Measurements from ENCODE around the gene ZNHIT2. TPM values are rescaled to one million over a fixed set of nuclear protein-coding genes. Genes with fewer than 3 reads are reported as not detected.

ZNHIT2 gene
- total RNA-seq, 1 donor from 2014 or later = 14.0 TPM

DNA sequence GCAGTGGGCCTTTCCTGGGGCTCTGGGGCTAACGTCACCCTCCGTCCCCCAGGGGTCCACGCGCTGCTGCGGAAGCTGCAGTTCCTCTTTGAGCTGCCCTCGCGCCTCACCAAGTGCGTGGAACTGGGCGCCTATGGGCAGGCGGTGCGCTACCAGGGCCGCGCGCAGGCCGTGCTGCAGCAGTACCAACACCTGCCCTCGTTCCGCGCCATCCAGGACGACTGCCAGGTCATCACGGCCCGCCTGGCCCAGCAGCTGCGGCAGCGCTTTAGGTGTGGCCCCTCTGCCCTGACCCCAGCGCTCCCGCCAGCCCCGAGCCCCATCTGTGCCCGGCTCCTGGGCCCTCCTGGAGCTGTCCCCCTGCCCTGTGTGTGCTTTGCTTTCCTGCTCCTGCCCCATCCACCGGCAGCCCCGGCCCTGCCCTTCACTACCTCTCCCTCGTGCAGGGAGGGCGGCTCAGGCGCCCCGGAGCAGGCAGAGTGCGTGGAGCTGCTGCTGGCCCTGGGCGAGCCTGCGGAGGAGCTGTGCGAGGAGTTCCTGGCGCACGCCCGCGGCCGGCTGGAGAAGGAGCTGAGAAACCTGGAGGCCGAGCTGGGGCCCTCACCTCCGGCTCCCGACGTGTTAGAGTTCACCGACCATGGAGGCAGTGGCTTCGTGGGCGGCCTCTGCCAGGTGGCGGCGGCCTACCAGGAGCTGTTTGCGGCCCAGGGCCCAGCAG, 9.6 kb downstream of the ZNHIT2 start:
- DNase-seq (ENCODE audit: extremely low read depth, low read depth, low spot score) = no peak

GRCh38 chr11:65107078-65107477, 10.4 kb downstream of the ZNHIT2 start:
- DNase-seq (ENCODE audit: extremely low read depth, low read depth, low spot score) = no peak

GRCh38 chr11:65104628-65105027, 12.9 kb downstream of the ZNHIT2 start:
- no peak for DNase-seq (ENCODE audit: extremely low read depth, low read depth, low spot score)

DNA sequence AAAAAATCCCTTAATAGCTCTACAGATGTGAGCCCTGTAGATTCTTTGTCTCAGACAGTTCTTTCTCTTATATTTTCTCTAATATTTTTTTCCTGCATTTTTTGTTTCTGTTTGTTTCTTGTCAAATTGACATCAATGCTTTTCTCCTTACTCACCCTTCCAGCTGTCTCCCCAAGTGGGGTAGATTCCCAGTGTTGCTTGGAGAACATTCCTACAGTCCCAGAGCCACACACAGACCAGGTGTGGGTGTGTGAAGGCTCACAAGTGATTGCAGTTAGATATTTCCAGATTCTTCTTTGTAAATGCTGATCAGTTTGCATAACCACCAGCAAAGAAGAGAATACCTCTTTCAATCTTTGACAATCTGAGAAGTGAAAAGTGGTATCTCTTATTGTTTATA, 14.0 kb downstream of the ZNHIT2 start:
- no peak for DNase-seq (ENCODE audit: extremely low read depth, low read depth, low spot score)

GRCh38 chr11:65102142-65103095, 15.1 kb downstream of the ZNHIT2 start:
- DNase-seq (ENCODE audit: extremely low read depth, low read depth, low spot score) = no peak

DNA sequence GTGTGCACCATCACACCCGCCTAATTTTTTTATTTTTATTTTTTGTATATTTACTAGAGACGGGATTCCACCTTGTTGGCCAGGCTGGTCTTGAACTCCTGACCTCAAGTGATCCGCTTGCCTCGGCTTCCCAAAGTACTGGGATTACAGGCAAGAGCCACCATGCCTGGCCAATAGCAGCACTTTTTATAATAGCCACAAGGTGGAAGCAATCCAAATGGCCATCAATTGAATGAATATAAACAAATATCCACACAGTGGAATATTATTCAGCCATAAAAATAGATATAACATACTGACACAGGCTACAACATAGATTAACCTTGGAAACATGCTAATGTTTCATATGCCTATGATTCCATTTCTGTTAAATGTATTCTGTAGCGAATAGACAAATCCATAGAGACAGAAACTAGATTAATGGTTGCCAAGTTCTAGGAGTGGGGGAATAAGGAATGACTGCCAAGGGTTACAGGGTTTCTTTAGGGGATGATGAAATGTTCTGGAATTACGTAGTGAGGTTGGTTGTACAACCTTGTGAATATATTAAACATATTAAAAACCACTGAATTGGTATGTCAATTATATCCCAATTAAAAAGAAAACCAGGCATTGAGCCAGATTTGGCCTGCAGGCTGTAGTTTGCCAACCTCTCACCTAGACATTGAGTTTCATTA, 16.7 kb downstream of the ZNHIT2 start:
- DNase-seq (ENCODE audit: extremely low read depth, low read depth, low spot score) = no peak

- no peak for DNase-seq (ENCODE audit: extremely low read depth, low read depth, low spot score)
These were observed 20.6 kb downstream of the ZNHIT2 start for GRCh38 chr11:65096926-65097325.

GRCh38 chr11:65095974-65096806, 21.3 kb downstream of the ZNHIT2 start, which contains the start of gene VPS51:
Gene VPS51 (plus strand): TSS chr11:65096214. CDS start chr11:65096251, 37 bp downstream.
- peak; percentile 42 for DNase-seq (ENCODE audit: extremely low read depth, low read depth, low spot score)

DNA sequence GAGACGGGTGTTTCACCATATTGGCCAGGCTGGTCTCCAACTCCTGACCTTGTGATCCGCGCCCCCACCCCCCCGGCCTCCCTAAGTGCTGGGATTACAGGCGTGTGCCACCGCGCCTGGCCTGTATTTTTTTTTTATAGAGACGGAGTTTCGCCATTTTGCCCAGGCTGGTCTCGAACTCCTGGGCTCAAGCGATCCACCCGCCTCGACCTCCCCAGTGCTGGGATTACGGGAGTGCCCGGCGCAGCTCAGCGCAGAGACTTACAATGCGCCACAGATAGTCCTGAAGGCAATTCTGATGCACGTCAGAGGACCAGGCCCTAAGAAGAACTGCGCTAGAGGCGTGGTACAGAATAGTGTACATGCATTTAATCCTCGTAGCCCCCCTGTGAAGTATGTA, 22.1 kb downstream of the ZNHIT2 start:
- DNase-seq (ENCODE audit: extremely low read depth, low read depth, low spot score) = no peak

DNA sequence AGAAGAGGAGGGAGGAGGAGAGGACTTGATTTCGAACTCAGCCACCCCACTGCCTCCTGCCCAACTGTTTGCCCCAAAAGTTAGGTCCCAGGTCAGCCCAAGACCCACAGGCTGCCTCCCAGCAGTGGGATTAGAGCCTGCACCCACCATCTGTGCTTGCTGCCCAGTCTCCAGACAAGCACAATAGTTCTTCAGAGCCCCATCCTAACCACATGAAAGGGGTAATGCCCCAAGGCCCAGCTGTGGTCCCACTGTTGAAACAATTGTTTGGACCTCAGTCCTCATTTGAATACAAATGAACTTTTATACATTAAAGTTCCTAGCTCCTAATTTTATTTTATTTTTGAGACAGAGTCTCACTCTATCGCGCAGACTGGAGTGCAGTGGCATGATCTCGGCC, 26.9 kb downstream of the ZNHIT2 start:
- DNase-seq (ENCODE audit: extremely low read depth, low read depth, low spot score) = no peak

DNA sequence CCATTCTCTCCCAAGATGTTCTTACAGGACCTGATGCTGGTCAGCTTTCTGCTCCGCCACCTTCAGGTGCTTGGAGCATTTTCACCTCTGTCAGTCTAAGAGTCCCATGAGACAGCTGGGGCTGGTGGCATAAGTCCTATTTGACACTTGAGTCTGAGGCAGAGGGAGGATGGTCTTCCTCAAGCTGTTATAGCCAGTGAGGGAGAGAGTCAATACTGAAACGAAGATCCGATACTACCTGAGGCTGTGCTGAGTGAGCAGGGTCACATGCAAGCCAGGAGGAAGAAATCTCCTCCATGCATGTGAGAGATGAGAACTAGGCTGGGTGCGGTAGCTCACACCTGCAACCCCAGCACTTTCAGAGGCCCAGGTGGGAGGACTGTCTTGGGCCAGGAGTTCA, 27.9 kb downstream of the ZNHIT2 start:
- no peak for DNase-seq (ENCODE audit: extremely low read depth, low read depth, low spot score)

DNA sequence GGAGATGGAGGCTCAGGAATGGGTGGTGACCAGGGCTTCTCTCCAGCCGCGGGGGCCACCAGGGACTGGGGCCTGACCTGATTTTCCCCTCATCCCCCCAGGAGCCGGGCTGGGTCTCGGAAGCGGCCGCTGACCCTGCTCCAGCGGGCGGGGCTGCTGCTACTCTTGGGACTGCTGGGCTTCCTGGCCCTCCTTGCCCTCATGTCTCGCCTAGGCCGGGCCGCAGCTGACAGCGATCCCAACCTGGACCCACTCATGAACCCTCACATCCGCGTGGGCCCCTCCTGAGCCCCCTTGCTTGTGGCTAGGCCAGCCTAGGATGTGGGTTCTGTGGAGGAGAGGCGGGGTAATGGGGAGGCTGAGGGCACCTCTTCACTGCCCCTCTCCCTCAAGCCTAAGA, 29.7 kb downstream of the ZNHIT2 start:
- DNase-seq (ENCODE audit: extremely low read depth, low read depth, low spot score) = no peak

DNA sequence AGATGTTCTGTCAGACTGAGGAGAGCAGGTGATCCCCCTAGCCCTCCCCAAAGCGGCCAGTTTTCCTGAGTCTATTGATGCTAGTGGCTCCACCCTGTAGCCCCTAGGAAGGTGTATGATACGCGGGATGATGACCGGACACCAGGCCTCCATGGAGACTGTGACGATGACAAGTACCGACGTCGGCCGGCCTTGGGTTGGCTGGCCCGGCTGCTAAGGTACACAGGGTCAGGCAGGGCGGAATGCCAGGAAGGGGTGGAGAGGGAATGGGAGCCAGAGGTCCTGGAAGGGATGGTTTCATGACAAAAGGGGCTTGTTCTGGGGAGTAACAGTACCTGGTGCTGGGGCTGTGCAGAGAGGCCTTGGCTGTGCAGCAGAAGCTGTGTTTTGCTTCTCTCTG, 30.3 kb downstream of the ZNHIT2 start:
- no peak for DNase-seq (ENCODE audit: extremely low read depth, low read depth, low spot score)

GRCh38 chr11:65086809-65087208, 30.7 kb downstream of the ZNHIT2 start:
- DNase-seq (ENCODE audit: extremely low read depth, low read depth, low spot score) = no peak

DNA sequence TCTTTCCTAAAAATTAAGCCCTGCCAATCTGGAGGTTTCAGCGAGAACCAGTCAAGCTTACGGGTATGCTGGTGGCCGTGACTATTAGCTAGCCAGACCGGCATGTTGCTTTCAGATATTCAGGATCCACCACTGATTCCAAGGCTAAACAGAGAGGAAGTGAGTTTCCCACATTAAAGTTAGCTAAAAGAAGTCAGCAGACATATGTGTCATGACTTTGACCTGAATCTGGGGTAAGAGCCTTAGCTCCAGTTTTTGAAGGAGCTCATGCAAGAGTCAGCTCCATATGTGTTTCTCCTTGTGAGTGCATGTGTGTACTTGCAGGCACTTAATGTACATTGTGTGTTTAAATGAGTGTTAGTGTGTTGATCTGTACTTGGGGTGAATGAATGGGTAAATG, 32.1 kb downstream of the ZNHIT2 start:
- DNase-seq (ENCODE audit: extremely low read depth, low read depth, low spot score) = no peak

- DNase-seq (ENCODE audit: extremely low read depth, low read depth, low spot score) = no peak
These were observed 32.7 kb downstream of the ZNHIT2 start for GRCh38 chr11:65084598-65085375.

DNA sequence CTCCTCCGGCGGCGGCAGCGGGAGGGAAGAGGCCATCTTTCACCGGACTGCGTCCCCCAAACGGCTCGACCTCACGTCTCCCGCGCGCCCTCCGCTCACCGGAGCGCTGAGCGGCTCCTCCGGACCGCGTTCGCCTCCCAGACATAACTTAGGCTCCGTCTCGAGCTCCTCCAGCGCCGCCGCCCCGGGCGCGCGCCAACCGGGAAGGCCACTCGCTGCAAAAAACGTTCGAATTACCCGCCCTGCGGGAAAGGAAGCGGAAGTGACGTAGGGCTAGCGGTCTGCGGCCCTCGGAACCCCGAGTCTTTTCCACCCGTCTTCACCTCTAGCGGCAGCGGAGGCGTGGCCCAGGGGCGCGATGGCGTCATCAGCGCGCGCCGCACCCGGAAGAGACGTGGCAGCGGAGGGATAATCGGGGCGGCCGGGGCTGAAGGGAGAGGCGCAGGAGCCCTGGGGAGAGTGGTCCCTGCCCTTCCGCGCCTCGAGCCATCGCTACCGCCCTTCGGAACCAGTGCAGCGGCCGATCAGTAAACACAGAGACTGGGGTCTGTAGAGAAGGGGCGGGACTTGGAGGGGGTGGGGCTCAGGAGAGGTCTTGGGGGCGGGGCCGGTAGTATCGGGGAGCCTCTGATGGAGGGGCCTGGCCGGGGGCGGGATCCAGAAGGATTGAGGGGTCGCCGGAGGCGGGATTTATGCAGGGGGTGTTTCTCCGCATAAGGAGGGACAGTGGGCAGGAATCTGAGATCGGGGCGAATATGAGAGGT, 33.5 kb downstream of the ZNHIT2 start, which contains the start of the genes CDCA5 and ZFPL1:
TSS of gene CDCA5 (minus strand) at position 207 of the 764 bp plus-strand sequence. CDS start at position 145, 62 bp downstream.
TSS of gene ZFPL1 (plus strand) at position 389 of the 764 bp plus-strand sequence. CDS start 477 bp downstream, outside the sequence.
- peak; percentile 39 for DNase-seq (ENCODE audit: extremely low read depth, low read depth, low spot score)

GRCh38 chr11:65083134-65083833, 34.2 kb downstream of the ZNHIT2 start:
- DNase-seq (ENCODE audit: extremely low read depth, low read depth, low spot score) = no peak

Measured in glomerular endothelial cell (primary cell).